Effector memory CD8-positive, alpha-beta T cell (primary cell): Measurements from ENCODE around the gene GP5.

Source experiments
- ATAC-seq: fragments of 150-1000 bp; cut with Tn5 transposase; replicated peaks from 2 replicates; pipeline ENCODE4 v1.10.0; 2021; ENCODE audit warnings: mild to moderate bottlenecking, moderate library complexity
- DNase-seq, 3 experiments: peaks; one replicate each; pipeline ENCODE4 v3.0.0; 2021
- H3K27ac Mint-ChIP-seq, 2 donors: one replicate each; pipeline ENCODE4 v1.8.0; 2022; ENCODE audit warnings: mild to moderate bottlenecking in 2 of 2, mixed read lengths in 2 of 2, moderate library complexity in 2 of 2
- H3K27me3 Mint-ChIP-seq, 2 donors: one replicate each; pipeline ENCODE4 v1.8.0; 2022; ENCODE audit warnings: mixed read lengths in 2 of 2
- H3K36me3 Mint-ChIP-seq: one replicate; pipeline ENCODE4 v1.8.0; 2022; ENCODE audit warnings: mild to moderate bottlenecking, moderate library complexity, mixed read lengths; ENCODE audit not compliant: insufficient read depth
- H3K4me1 Mint-ChIP-seq, 2 donors: one replicate each; pipeline ENCODE4 v1.8.0; 2022; ENCODE audit warnings: low read depth in 2 of 2, mixed read lengths in 2 of 2
- H3K4me3 Mint-ChIP-seq, 2 donors: one replicate each; pipeline ENCODE4 v1.8.0; 2022; ENCODE audit warnings: mild to moderate bottlenecking in 2 of 2, mixed read lengths in 2 of 2, moderate library complexity in 2 of 2
- H3K9me3 Mint-ChIP-seq, 2 donors: one replicate each; pipeline ENCODE4 v1.8.0; 2022; ENCODE audit warnings: mixed read lengths in 2 of 2

GP5 gene

GRCh38 chr3:194346621-194347020, 52.4 kb downstream of the GP5 start:
- Mint-ChIP-seq H3K4me1 (no peaks in the 10 kb centered on the region), H3K4me3 (no peak overlapping the region), H3K27ac (no peak overlapping the region), H3K9me3 (no peaks in the 10 kb centered on the region), H3K36me3 (no peaks in the 10 kb centered on the region), H3K27me3 (peaks cover 24 to 39% of the 10 kb centered on the region in 2 donors)
- ATAC-seq (no peak), DNase-seq (no peak)

GRCh38 chr3:194346035-194346434, 53.0 kb downstream of the GP5 start:
- H3K9me3 Mint-ChIP-seq: no peaks in the 10 kb centered on the region
- H3K4me1 Mint-ChIP-seq: no peaks in the 10 kb centered on the region
- H3K27me3 Mint-ChIP-seq: peaks cover 30 to 44% of the 10 kb centered on the region in 2 donors
- no peak overlapping the region for H3K27ac Mint-ChIP-seq
- DNase-seq (no peak), ATAC-seq (no peak)
- no peak overlapping the region for H3K4me3 Mint-ChIP-seq
- no peaks in the 10 kb centered on the region for H3K36me3 Mint-ChIP-seq
